ENCODE measurements around the gene CPVL. TPM values are rescaled to one million over a fixed set of nuclear protein-coding genes. Genes with fewer than 3 reads are reported as not detected.

The CPVL gene
- total RNA-seq, 1 donor = 0.36 TPM

- no peaks in the 10 kb centered on the region for H3K36me3 ChIP-seq (ENCODE audit: insufficient read depth, low read length)
- no peak overlapping the region for H3K27ac ChIP-seq (ENCODE audit: low read depth, low read length)
- no peak overlapping the region for H2AFZ ChIP-seq (ENCODE audit: low read length)
- no peaks in the 10 kb centered on the region for H3K9me3 ChIP-seq (ENCODE audit: low read depth, low read length)
- no peaks in the 10 kb centered on the region for H3K4me1 ChIP-seq (ENCODE audit: insufficient read depth, low read length)
- H3K79me2 ChIP-seq (ENCODE audit: insufficient read depth, low read length) = no peaks in the 10 kb centered on the region
- peaks cover 3% of the 10 kb centered on the region for H3K27me3 ChIP-seq (ENCODE audit: insufficient read depth, low read length)
- no peak overlapping the region for H3K4me2 ChIP-seq (ENCODE audit: insufficient read depth, low read length)
- TF ChIP-seq, protein P1, sequence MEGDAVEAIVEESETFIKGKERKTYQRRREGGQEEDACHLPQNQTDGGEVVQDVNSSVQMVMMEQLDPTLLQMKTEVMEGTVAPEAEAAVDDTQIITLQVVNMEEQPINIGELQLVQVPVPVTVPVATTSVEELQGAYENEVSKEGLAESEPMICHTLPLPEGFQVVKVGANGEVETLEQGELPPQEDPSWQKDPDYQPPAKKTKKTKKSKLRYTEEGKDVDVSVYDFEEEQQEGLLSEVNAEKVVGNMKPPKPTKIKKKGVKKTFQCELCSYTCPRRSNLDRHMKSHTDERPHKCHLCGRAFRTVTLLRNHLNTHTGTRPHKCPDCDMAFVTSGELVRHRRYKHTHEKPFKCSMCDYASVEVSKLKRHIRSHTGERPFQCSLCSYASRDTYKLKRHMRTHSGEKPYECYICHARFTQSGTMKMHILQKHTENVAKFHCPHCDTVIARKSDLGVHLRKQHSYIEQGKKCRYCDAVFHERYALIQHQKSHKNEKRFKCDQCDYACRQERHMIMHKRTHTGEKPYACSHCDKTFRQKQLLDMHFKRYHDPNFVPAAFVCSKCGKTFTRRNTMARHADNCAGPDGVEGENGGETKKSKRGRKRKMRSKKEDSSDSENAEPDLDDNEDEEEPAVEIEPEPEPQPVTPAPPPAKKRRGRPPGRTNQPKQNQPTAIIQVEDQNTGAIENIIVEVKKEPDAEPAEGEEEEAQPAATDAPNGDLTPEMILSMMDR (IDR thresholded peaks at IDR 0.05; ENCODE audit: extremely low read depth, low read depth, low read length) = no peak
- DNase-seq (ENCODE audit: insufficient read length, low spot score, missing footprints) = peak; percentile 65
- H3K4me3 ChIP-seq (ENCODE audit: insufficient read depth, low read length) = no peak overlapping the region
- H4K20me1 ChIP-seq (ENCODE audit: insufficient read depth, low read length) = no peaks in the 10 kb centered on the region
Measured at GRCh38 chr7:29017713-29018112, 128.6 kb downstream of the CPVL start.

- Histone ChIP-seq H3K27me3 (ENCODE audit: insufficient read depth, low read length) (peaks cover 3% of the 10 kb centered on the region), H3K79me2 (ENCODE audit: insufficient read depth, low read length) (no peaks in the 10 kb centered on the region), H2AFZ (ENCODE audit: low read length) (no peak overlapping the region), H3K36me3 (ENCODE audit: insufficient read depth, low read length) (no peaks in the 10 kb centered on the region), H3K4me3 (ENCODE audit: insufficient read depth, low read length) (no peak overlapping the region), H4K20me1 (ENCODE audit: insufficient read depth, low read length) (no peaks in the 10 kb centered on the region), H3K4me1 (ENCODE audit: insufficient read depth, low read length) (no peaks in the 10 kb centered on the region), H3K9me3 (ENCODE audit: low read depth, low read length) (no peaks in the 10 kb centered on the region), H3K4me2 (ENCODE audit: insufficient read depth, low read length) (no peak overlapping the region), H3K27ac (ENCODE audit: low read depth, low read length) (no peak overlapping the region)
- TF ChIP-seq, protein P1 (IDR thresholded peaks at IDR 0.05; ENCODE audit: extremely low read depth, low read depth, low read length) = no peak
- DNase-seq (ENCODE audit: insufficient read length, low spot score, missing footprints) = no peak
Measured at GRCh38 chr7:29014725-29015124, 131.6 kb downstream of the CPVL start.

DNA sequence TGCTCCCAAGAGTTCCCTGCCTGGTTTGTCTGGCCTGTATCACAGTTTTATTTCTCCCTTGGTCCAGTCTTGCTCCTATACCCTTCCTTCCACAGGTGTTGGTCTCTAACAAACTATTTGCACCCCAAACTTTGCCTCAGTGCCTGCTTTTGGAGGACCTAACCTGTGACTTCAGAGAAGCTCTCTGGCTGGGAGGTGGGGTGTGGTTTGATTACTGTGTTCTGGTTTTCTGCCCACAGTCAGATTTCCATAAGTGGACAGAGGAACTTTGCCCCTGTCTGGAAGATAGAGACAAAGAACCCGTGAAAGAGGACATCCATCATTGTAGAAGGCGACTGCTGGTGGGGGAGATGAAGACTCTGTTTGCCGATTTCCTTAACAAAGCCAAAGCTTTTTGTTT is 132.4 kb downstream of the CPVL start:
- Histone ChIP-seq H3K4me3 (ENCODE audit: insufficient read depth, low read length) (no peak overlapping the region), H3K36me3 (ENCODE audit: insufficient read depth, low read length) (no peaks in the 10 kb centered on the region), H4K20me1 (ENCODE audit: insufficient read depth, low read length) (no peaks in the 10 kb centered on the region), H3K4me1 (ENCODE audit: insufficient read depth, low read length) (no peaks in the 10 kb centered on the region), H3K4me2 (ENCODE audit: insufficient read depth, low read length) (no peak overlapping the region), H3K27me3 (ENCODE audit: insufficient read depth, low read length) (peaks cover 3% of the 10 kb centered on the region), H3K79me2 (ENCODE audit: insufficient read depth, low read length) (no peaks in the 10 kb centered on the region), H3K9me3 (ENCODE audit: low read depth, low read length) (no peaks in the 10 kb centered on the region), H2AFZ (ENCODE audit: low read length) (no peak overlapping the region), H3K27ac (ENCODE audit: low read depth, low read length) (no peak overlapping the region)
- DNase-seq (ENCODE audit: insufficient read length, low spot score, missing footprints) = no peak
- TF ChIP-seq, protein P1 (IDR thresholded peaks at IDR 0.05; ENCODE audit: extremely low read depth, low read depth, low read length) = no peak

DNA sequence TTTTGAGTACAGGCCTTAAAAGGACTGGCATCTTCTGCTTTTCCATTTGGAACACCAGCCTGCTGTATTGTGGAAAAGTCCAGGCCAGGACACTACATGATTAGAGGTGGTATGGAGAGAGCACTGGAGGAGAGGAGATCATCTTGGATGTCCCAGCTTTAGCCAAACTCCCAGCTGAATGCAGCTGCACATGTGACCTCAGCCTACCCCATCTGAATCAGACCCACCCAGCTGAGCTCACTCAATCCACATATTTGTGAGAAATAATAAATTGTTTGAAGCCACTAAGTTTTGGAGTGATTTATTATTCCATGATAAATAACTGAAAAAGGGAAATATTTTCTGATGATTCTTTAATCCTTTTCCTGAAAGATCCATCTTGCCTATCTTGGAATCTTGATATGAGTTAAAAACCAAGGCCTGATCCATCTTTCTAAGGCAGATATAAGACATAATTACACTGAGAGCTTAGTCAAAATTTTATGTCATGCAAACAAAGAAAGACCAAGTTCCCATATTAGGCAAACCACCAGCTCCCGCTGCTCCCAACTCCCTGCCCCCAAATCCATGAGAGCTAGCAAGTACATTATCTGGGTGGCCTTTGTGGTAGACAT is 133.1 kb downstream of the CPVL start:
- no peaks in the 10 kb centered on the region for H3K79me2 ChIP-seq (ENCODE audit: insufficient read depth, low read length)
- no peak overlapping the region for H3K27ac ChIP-seq (ENCODE audit: low read depth, low read length)
- peaks cover 3% of the 10 kb centered on the region for H3K27me3 ChIP-seq (ENCODE audit: insufficient read depth, low read length)
- TF ChIP-seq, protein P1 (IDR thresholded peaks at IDR 0.05; ENCODE audit: extremely low read depth, low read depth, low read length) = no peak
- H3K4me2 ChIP-seq (ENCODE audit: insufficient read depth, low read length) = no peak overlapping the region
- no peak overlapping the region for H2AFZ ChIP-seq (ENCODE audit: low read length)
- no peaks in the 10 kb centered on the region for H3K36me3 ChIP-seq (ENCODE audit: insufficient read depth, low read length)
- no peaks in the 10 kb centered on the region for H4K20me1 ChIP-seq (ENCODE audit: insufficient read depth, low read length)
- H3K4me1 ChIP-seq (ENCODE audit: insufficient read depth, low read length) = no peaks in the 10 kb centered on the region
- no peak for DNase-seq (ENCODE audit: insufficient read length, low spot score, missing footprints)
- H3K4me3 ChIP-seq (ENCODE audit: insufficient read depth, low read length) = no peak overlapping the region
- no peaks in the 10 kb centered on the region for H3K9me3 ChIP-seq (ENCODE audit: low read depth, low read length)

All from osteoblast (primary cell).